HL-60/S4 treated with retinoic acid at 250 ng/mL for 4 days and 3 days (cell line): ENCODE data around the gene PAFAH1B2.
"Not testable (repeated sequence)": the region's sequence is repeated elsewhere in the genome, so short reads cannot be mapped to it uniquely, and the experiment has no call there.

ENCODE experiments used
- in situ Hi-C: fragments of 300-500 bp; cut with MboI; formaldehyde crosslinking; loops from 2 replicates; pipeline ENCODE4 v1.7.0; 2022; ENCODE audit warnings: low sequenced_read_pairs

The PAFAH1B2 gene

GRCh38 chr11:117171404-117172061 lies 27.4 kb downstream of the PAFAH1B2 start:
- in situ Hi-C loops = no loop called here

GRCh38 chr11:117172724-117173421 lies 28.8 kb downstream of the PAFAH1B2 start:
- in situ Hi-C loops = no loop called here

- in situ Hi-C loops = no loop called here
These were observed 31.0 kb downstream of the PAFAH1B2 start for GRCh38 chr11:117175104-117175503.

GRCh38 chr11:117175781-117176180 lies 31.7 kb downstream of the PAFAH1B2 start:
- in situ Hi-C loops = no loop called here

- in situ Hi-C loops = no loop called here
These were observed 32.1 kb downstream of the PAFAH1B2 start for GRCh38 chr11:117176186-117176585.

GRCh38 chr11:117177534-117178209 lies 33.6 kb downstream of the PAFAH1B2 start:
- in situ Hi-C loops = no loop called here

- in situ Hi-C loops = no loop called here
These were observed 34.3 kb downstream of the PAFAH1B2 start, which contains the start of gene SIDT2 for GRCh38 chr11:117178210-117179034. Gene SIDT2 (plus strand): TSS chr11:117178743. CDS start chr11:117179264, 521 bp downstream.

- in situ Hi-C loops = no loop called here
These were observed 35.2 kb downstream of the PAFAH1B2 start for GRCh38 chr11:117179048-117179999.

- in situ Hi-C loops = no loop called here
These were observed 35.9 kb downstream of the PAFAH1B2 start for GRCh38 chr11:117180020-117180419.

- in situ Hi-C loops = no loop called here
These were observed 36.8 kb downstream of the PAFAH1B2 start for GRCh38 chr11:117180661-117181585.

- in situ Hi-C loops = no loop called here
These were observed 37.8 kb downstream of the PAFAH1B2 start for GRCh38 chr11:117181586-117182550.

GRCh38 chr11:117182551-117182935 lies 38.5 kb downstream of the PAFAH1B2 start:
- in situ Hi-C loops = no loop called here

- in situ Hi-C loops = not testable (repeated sequence)
These were observed 39.1 kb downstream of the PAFAH1B2 start for GRCh38 chr11:117183178-117183577.

GRCh38 chr11:117183724-117184349 lies 39.8 kb downstream of the PAFAH1B2 start:
- in situ Hi-C loops = no loop called here

GRCh38 chr11:117185736-117186430 lies 41.8 kb downstream of the PAFAH1B2 start:
- in situ Hi-C loops = no loop called here

- in situ Hi-C loops = no loop called here
These were observed 42.3 kb downstream of the PAFAH1B2 start for GRCh38 chr11:117186431-117186761.

- in situ Hi-C loops = no loop called here
These were observed 42.9 kb downstream of the PAFAH1B2 start for GRCh38 chr11:117187007-117187406.
